Right renal pelvis (tissue), 4 donors: ENCODE results near the gene FANCI. TPM values are rescaled to one million over a fixed set of nuclear protein-coding genes. Genes with fewer than 3 reads are reported as not detected.
A peak's percentile ranks its signal among the peaks of the same experiment; 100 is the strongest.

Source experiments
- DNase-seq, 4 donors: peaks; one replicate each; pipeline ENCODE4 v3.0.0-alpha.2; 2013; ENCODE audit warnings: low read depth in 4 of 4, low spot score in 3 of 4, missing footprints in 1 of 4
- polyA plus RNA-seq, 4 donors: library from polyadenylated mRNA; unstranded; fragments of 120-200 nt; gene quantifications; one replicate each; pipeline ENCODE4 v1.2.1, GENCODE V29; 2013; ENCODE audit not compliant: insufficient read length in 4 of 4

Gene FANCI
- polyA plus RNA-seq, result 10 to 100 TPM; 32.0 to 38.5 (median 35.1) TPM

- peak; percentile 87 to 93 (median 90) for DNase-seq
Measured at GRCh38 chr15:89243691-89244573, at the start of gene FANCI. Gene FANCI (plus strand): TSS chr15:89243979. CDS start chr15:89247648, 3,669 bp downstream.

DNA sequence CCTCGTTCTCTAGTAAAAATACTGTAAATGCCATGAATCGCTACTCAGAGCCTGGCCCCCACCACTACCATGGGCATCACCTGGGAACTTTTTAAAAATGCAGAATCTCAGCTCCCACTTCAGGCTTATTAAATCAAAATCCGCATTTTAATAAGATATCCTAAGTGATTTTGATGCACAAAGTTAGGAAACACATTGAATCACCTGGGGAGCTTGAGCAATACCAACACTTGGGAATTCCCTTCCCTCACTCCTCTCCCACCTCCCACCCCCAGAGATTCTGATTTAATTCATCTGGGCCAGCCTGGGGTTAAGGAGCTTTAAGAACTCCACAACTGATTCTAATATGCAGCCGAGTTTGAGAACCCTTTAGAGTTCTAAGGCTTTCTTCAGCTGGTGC is 49.2 kb upstream of the FANCI start:
- no peak for DNase-seq

- no peak for DNase-seq
Measured at GRCh38 chr15:89195836-89196235, 47.9 kb upstream of the FANCI start.

DNA sequence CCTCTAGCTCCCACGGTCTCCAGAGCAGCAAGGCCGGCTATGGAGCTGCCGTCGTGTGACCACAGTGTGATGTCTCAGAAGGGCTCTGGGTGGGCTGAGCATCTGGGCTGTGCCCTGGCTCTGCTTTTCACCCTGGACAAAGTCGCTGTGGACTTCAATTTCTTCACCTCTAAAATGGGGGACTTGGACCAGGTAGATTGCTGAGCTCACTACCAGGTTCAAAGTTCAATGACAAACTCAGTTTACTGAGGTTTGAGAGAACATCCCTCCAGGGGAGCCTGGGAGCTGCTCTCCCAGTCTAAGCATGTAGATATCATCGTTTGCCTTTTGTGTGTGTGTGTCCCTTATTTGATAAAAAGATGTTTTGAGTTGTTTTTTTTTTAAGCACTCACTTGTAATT is 47.5 kb upstream of the FANCI start:
- no peak for DNase-seq

GRCh38 chr15:89196994-89197393 is 46.8 kb upstream of the FANCI start:
- DNase-seq, result no peak

DNA sequence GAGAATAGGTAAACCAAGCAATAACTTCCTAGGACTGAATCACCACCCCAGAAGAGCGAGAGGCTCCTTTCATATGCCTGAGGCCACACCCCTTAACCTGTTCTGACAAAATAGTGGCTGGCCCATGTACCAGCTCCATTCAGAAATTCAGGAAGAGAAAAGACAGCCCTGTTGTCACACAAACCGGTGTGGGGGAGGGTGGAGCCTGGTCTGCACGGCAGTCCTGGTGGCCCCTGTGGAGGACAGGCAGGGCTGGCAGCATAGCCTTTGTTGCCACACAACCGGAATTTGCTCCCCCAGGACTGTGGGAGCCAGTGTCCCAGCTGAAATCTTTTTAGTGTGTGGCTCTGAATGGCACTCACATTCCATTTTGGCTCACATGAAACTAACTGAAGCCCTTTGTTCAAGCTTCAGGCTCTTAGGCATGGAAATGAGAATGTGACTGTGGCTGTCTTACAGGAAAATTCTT is 46.2 kb upstream of the FANCI start:
- no peak for DNase-seq

DNA sequence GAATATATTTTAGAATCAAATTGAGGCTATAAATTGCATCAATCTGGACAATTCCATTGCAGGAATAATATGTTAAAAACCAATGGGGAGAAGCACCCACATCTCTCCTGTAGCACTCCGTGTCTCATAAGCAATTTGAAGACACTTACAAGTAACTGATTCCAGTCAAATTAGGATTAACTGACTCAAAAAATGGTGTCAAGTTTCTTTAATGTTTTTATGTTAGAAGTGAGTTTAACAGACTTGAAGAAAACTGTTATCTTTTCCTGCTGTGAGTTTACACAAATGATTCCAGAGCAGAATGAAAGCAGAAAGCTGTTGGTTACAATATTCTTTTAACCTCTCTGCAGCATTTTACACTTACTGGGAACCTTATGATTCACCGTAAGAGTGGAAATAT is 45.6 kb upstream of the FANCI start:
- no peak for DNase-seq

- no peak for DNase-seq
Measured at GRCh38 chr15:89198934-89199333, 44.8 kb upstream of the FANCI start.

DNA sequence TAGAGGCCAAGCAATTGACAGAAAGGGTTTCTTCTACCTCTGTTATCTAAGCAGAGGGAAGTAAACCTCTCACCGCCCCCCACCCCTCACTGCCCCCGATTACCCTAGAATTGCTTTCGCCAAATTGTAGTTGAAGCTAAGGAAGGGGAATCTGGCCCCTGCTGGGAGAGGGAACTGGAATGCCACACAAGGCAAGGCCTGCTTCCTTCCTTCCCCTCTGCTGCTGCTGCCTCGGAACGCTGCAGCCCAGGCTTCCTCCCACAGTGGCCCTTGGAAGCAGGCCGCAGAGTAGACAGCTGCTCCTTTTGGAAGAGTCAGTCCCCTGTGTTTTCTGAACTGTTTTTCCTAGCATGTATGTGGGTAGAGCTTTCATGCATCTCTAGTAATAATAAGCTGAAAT is 44.0 kb upstream of the FANCI start:
- DNase-seq, result no peak

DNA sequence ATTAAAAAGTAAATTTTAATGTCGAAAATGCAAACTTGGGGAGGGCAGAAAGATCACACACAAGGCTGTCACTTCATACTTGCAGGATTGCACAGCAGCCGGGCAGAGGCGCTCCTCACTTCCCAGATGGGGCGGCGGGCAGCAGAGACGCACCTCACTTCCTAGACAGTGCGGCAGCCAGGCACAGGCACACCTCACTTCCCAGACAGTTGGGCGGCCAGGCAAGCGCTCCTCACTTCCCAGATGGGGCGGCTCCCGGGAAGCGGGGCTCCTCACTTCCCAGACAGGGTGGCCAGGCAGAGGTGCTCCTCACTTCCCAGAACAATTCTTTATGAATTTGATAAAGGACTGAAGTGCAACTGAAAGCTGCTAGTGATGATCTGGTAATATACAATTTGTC is 43.6 kb upstream of the FANCI start:
- no peak for DNase-seq

- no peak for DNase-seq
Measured at GRCh38 chr15:89201465-89202005, 42.2 kb upstream of the FANCI start.

DNA sequence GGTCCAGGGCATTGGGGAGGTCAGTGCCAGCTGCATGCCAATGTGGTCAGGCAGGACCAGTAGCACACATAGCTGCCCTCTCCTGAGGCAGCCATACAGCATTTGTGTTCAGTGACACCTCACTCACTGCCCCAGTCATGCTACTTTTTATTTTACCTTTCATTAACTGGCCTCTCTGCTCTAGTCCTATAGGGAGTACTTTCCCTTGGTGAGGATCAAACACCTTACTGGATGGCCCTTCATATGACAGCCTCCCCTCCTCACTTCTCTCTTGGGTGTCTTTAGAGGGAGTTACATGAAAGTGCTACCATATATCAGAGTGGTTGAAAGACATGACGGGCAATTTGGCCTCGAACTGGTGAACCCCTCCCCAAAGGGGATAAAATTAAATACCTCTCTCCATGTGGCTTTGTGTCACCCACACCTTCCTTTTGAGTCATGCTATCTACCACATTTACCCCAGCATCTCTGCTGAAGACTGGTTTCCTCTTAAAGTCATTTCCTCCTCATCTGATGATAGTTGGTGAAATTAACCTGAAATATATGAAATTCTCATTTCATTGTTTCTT is 40.0 kb upstream of the FANCI start:
- no peak for DNase-seq

GRCh38 chr15:89205991-89206585 is 37.7 kb upstream of the FANCI start:
- DNase-seq, result no peak

DNA sequence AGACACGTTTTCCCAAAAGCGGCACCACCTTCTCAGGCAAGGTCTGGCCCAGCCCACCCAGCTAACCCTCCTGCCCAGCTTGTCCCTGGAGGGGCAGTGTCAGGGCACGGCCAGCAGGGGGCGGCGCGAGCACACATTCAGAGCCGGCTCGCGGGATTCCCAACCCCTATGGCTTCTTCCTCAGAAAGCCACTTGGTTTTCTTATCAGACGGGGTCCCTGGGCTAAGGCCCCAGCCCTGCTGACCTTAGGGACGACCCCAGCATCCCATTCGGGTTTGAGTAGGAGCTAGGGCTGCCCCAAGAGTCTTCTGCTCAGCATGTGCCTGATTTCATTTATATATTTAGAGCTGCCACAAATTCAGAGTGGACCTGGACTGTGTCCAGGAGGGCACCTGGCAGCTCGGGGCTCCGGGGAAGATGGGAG is 36.9 kb upstream of the FANCI start:
- peak; percentile 25 to 55 (median 32) for DNase-seq

DNA sequence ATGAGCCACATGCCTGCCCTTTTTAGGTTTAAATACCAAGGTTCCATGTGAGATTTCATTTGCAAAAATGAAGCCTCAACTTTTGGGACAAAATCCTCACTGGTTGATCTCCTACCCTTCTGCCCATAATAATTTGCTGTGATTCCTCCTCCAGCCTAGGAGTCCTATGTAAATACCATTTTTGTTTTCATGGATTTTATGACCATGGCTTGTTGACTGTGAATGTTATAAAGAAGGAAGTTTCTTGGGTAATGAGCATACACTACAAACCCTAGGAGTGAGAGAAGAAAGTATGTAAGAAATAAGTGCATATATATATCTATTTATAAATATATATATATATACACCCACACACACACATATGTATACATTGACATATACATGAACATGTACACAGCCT is 35.5 kb upstream of the FANCI start:
- no peak for DNase-seq

- DNase-seq, result no peak
Measured at GRCh38 chr15:89209057-89209456, 34.7 kb upstream of the FANCI start.

DNA sequence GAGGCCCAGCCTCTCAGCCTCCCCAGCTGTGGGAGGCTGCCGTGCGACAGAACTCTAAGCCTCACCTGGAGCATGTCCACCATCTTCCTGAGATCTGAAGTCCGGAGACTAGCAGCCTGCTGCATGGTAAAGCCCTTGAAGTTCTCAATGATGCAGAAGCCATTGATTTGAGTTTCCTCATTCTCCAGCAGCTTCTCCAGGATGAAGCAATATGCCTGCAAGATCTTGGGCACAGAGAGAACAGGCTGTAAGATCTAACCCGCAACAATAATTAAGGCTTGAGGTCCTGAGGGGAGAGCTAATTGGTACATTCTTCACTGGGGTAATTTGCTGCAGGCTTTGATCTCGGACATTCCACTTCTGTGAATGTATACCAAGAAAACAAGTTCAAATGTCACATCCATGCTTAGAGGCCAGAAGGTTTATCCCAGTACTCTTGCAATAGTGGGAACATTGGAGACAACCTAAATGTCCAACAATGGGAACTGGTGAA is 32.1 kb upstream of the FANCI start:
- DNase-seq, result no peak

GRCh38 chr15:89215627-89216026 is 28.2 kb upstream of the FANCI start:
- DNase-seq, result no peak

GRCh38 chr15:89217031-89217430 is 26.7 kb upstream of the FANCI start:
- no peak for DNase-seq

DNA sequence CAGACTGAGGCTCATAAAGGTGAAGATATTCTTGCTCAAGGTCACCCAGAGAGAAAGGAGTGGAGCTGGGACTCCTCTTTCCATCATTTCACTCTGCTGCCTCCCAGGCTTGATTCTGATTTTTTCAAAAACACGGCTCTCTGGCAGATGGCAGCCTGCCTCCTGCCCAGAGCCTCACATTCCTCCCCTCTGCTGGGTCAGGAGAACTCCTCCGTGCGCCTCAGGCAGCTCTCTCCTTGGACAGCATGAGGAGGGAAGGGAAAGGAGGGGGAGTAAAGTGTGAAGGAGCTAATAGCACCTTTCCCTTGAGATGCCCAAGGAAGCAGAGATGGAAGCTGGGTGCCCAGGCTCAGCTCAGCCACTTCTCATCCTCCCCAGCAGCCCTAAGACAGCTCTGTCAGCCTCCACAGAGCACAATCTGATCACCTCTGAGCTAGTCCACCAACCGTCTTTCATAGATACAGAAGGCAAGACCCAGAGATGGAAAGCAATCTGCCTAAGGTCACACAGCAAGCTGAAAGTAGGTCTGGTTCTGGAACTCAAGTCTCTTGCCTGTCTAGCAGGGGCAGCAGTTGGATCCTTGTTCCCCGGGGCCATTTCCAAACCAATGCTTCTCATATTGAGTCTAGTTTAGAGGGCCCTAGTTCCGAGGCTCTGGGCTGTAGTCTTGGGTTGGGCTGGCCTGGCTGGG is 25.9 kb upstream of the FANCI start:
- DNase-seq, result no peak

DNA sequence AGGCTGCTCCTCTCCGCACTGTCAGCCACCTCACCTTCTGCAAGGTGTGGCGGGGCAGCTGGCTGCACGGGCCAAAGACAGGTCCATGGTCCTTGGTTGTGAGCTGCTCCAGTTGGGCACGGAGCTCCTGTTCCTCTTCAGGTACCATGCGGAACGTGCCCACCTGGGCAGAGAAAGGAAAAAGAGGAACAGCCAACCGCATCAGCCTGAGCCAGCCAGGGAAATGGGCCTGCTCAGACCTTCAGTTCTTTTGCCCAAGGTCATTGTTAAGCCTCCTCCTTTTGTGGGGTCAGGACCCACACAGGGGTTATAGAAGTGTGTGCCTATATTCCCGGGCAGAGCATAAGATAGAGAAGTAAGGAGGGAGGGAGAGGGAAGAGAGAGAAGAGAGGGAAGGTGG is 25.2 kb upstream of the FANCI start:
- no peak for DNase-seq
